Neutrophil (primary cell): ENCODE results near the gene OTOS.
A peak's percentile ranks its signal among the peaks of the same experiment; 100 is the strongest.

ENCODE experiments used
- H3K27ac ChIP-seq: fragments of 200-600 bp; sonication (generic); 2 replicates; pipeline ENCODE4 v1.5.1; 2016; ENCODE audit warnings: mild to moderate bottlenecking, moderate library complexity
- H3K27me3 ChIP-seq: fragments of 200-600 bp; sonication (generic); 2 replicates; pipeline ENCODE4 v1.6.0; 2016; ENCODE audit warnings: mild to moderate bottlenecking
- H3K36me3 ChIP-seq: fragments of 200-600 bp; sonication (generic); 2 replicates; pipeline ENCODE4 v1.5.1; 2017
- H3K4me1 ChIP-seq, 2 experiments: fragments of 200-600 bp in 1 of 2; sonication (generic) in 1 of 2; 1 replicate in 1 of 2; 2 replicates in 1 of 2; pipeline versions ENCODE4 v1.5.1 to v1.6.1; 2013 to 2016; ENCODE audit warnings: low read depth in 1 of 2, low read length in 1 of 2, mild to moderate bottlenecking in 1 of 2, moderate library complexity in 1 of 2; ENCODE audit not compliant: control insufficient read depth in 1 of 2, insufficient read depth in 1 of 2
- H3K4me3 ChIP-seq, 2 experiments: fragments of 200-600 bp in 1 of 2; sonication (generic) in 1 of 2; 1 replicate in 1 of 2; 2 replicates in 1 of 2; pipeline ENCODE4 v1.5.1; 2013 to 2016; ENCODE audit warnings: low read depth in 1 of 2, low read length in 1 of 2, mild to moderate bottlenecking in 1 of 2, moderate library complexity in 1 of 2
- H3K9me3 ChIP-seq: fragments of 200-600 bp; sonication (generic); 2 replicates; pipeline ENCODE4 v1.5.1; 2016
- CTCF ChIP-seq: fragments of 200-600 bp; sonication (generic); IDR thresholded peaks from 2 replicates; pipeline ENCODE4 v1.5.1; 2016; ENCODE audit warnings: antibody characterized with exemption

Gene OTOS

GRCh38 chr2:240144649-240145261 is 4.3 kb upstream of the OTOS start:
- TF ChIP-seq CTCF = no peak
- Histone ChIP-seq H3K9me3 (no peaks in the 10 kb centered on the region), H3K27me3 (peaks cover 31% of the 10 kb centered on the region), H3K4me3 (no peak overlapping the region), H3K4me1 (no peaks in the 10 kb centered on the region), H3K27ac (no peak overlapping the region), H3K36me3 (no peaks in the 10 kb centered on the region)

DNA sequence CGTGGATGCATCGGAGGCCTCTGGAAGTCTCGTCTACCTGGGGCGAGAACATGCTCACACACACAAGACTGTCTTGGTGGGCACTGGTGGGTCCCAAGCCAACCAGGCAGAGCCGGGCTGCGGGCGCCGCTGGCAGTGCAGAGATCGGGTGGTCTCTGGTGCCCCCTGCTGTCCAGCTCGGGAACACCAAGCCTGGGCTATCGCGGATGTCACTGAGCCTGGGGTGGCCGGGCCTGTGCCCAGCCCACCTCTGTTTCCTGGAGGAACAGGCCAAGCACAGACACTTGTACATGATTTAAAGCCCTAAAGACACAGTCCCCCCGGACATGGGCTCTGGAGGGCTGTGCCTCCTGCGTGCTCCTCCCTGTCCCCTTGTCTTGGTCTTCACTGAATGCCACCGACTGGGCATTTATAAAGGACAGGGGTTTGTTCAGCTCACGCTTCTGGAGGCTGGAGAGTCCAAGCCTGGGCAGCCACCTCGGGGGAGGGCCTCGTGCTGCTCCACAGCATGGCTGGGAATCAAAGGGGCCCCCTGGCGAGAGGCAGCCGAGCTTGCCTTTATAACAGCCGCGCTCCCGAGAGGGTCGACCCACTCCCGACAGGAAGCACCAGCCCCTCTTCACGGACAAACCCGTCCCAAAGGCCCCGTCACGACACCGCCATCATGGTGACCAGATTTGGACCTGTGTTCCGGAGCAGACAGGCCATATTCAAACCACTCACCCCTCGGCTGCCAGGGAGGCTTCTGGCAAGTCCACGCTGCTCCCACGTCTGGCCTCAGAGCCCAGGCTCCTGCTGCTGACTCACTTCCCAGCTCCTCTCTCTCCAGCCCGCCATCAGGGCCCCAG is 3.6 kb upstream of the OTOS start:
- peaks cover 36% of the 10 kb centered on the region for H3K27me3 ChIP-seq
- H3K9me3 ChIP-seq = no peaks in the 10 kb centered on the region
- no peak overlapping the region for H3K27ac ChIP-seq
- no peaks in the 10 kb centered on the region for H3K4me1 ChIP-seq
- no peak overlapping the region for H3K4me3 ChIP-seq
- peak; percentile 87 for TF ChIP-seq CTCF
- no peaks in the 10 kb centered on the region for H3K36me3 ChIP-seq

GRCh38 chr2:240143276-240143675 is 2.8 kb upstream of the OTOS start:
- H3K27ac ChIP-seq = no peak overlapping the region
- no peaks in the 10 kb centered on the region for H3K36me3 ChIP-seq
- H3K27me3 ChIP-seq = peaks cover 44% of the 10 kb centered on the region
- no peaks in the 10 kb centered on the region for H3K9me3 ChIP-seq
- no peak overlapping the region for H3K4me3 ChIP-seq
- no peaks in the 10 kb centered on the region for H3K4me1 ChIP-seq
- no peak for TF ChIP-seq CTCF

GRCh38 chr2:240142859-240143258 is 2.4 kb upstream of the OTOS start:
- Histone ChIP-seq H3K9me3 (no peaks in the 10 kb centered on the region), H3K4me1 (no peaks in the 10 kb centered on the region), H3K4me3 (no peak overlapping the region), H3K27ac (no peak overlapping the region), H3K36me3 (no peaks in the 10 kb centered on the region), H3K27me3 (peaks cover 48% of the 10 kb centered on the region)
- TF ChIP-seq CTCF = no peak

DNA sequence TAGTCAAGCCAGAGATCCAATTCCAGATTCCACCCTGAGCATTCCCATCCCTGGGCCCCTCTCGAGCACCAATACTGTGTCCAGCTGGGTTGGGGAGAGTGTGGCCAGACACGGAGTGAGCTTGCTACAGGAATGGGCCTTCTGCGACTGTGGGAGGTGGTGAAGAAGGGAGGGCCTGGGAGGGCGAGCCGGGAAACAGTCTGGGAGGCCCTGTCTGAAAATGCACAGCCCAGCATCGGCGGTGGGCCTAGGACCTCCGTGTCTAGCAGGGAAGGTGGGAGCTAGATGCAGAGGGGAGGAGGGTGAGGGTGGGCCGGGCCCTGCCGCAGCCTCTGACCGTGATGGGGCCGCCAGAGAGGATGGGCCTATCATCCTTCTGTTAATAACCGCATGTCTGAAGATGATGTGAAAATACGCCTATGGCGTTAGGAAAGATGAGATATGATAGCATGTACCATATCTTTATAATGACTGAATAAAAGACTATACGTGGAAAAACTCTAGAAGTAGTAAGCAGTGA is 1.9 kb upstream of the OTOS start:
- no peak for TF ChIP-seq CTCF
- Histone ChIP-seq H3K36me3 (no peaks in the 10 kb centered on the region), H3K4me1 (no peaks in the 10 kb centered on the region), H3K9me3 (no peaks in the 10 kb centered on the region), H3K27ac (no peak overlapping the region), H3K27me3 (peaks cover 53% of the 10 kb centered on the region), H3K4me3 (no peak overlapping the region)
